Psoas muscle (tissue), 8 donors: Measurements from ENCODE around the gene SEPHS1. TPM values are rescaled to one million over a fixed set of nuclear protein-coding genes. Genes with fewer than 3 reads are reported as not detected.
"Not testable (repeated sequence)": the region's sequence is repeated elsewhere in the genome, so short reads cannot be mapped to it uniquely, and the experiment has no call there.

Source experiments
- ATAC-seq, 4 donors: fragments of 200-7000 bp; cut with Tn5 transposase; one replicate each; pipeline ENCODE4 v1.9.1; 2020; ENCODE audit warnings: moderate library complexity in 3 of 4, mild to moderate bottlenecking in 2 of 4
- DNase-seq, 2 donors: peaks; one replicate each; pipeline ENCODE4 v3.0.0-alpha.2; 2020
- H3K27ac ChIP-seq: fragments of 200-600 bp; one replicate; pipeline ENCODE4 v1.8.0; 2022
- H3K27me3 ChIP-seq, 3 donors: fragments of 200-600 bp in 1 of 3; one replicate each; pipeline versions ENCODE4 v1.6.1 to v1.8.0; 2013 to 2022; ENCODE audit warnings: low read length in 2 of 3, mild to moderate bottlenecking in 2 of 3, moderate library complexity in 1 of 3; ENCODE audit not compliant: insufficient read depth in 3 of 3
- H3K36me3 ChIP-seq, 2 donors: fragments of 200-600 bp in 1 of 2; one replicate each; pipeline versions ENCODE4 v1.6.1 to v1.8.0; 2013 to 2022; ENCODE audit warnings: low read depth in 1 of 2, mild to moderate bottlenecking in 1 of 2, moderate library complexity in 1 of 2; ENCODE audit not compliant: insufficient read depth in 1 of 2
- H3K4me1 ChIP-seq: fragments of 200-600 bp; one replicate; pipeline ENCODE4 v1.8.0; 2022
- H3K4me3 ChIP-seq: fragments of 200-600 bp; one replicate; pipeline ENCODE4 v1.8.0; 2022; ENCODE audit warnings: mild to moderate bottlenecking
- H3K9me3 ChIP-seq: fragments of 200-600 bp; one replicate; pipeline ENCODE4 v1.8.0; 2022
- WGBS, 3 donors: extraction: QIAGEN DNeasy Blood & Tissue Kit; methylation state at CpG; one replicate each; pipeline versions ENCODE4 v1.1.6 to v1.1.7; 2013; 5-methylcytosine and 5-hydroxymethylcytosine counted together
- intact Hi-C, 2 donors: fragments of 100-400 bp; cut with DNase I; formaldehyde crosslinking; loops; one replicate each; pipeline versions ENCODE4 v1.11.0 to v1.14.2; 2022
- polyA plus RNA-seq, 3 donors: library from polyadenylated mRNA; stranded (reverse); fragments of 200-250 nt; gene quantifications; one replicate each; pipeline ENCODE4 v1.2.3, GENCODE V29; 2013
- total RNA-seq, 4 donors: library from RNA; stranded (reverse); fragmentation: NEBNext Ultra II Directional in 2 of 4; extraction: Animal tissue kit (Norgen Biotek cat#: 25700) in 2 of 4; gene quantifications; one replicate each; pipeline versions ENCODE4 v1.2.1 to v1.2.4, GENCODE V29; 2021 to 2023
- TF ChIP-seq, protein P1 (sequence below): fragments of 200-600 bp; IDR thresholded peaks from one replicate; pipeline ENCODE4 v1.8.0; 2022; ENCODE audit warnings: antibody characterized with exemption
- donor health status: healthy with polysubstance abuse.
- donor health status: DM: no; HTN: no; CAD: no; lungs with moderate emphysema.
- donor health status: Bipolar disorder and iron deficiency.
- donor health status: healthy.
- donor health status: DM: yes; HTN: yes; CAD: no.
- donor health status: DM: no; HTN: no; CAD: no.
- donor health status: DM: no; HTN: no; CAD: no.
- donor health status: DM: yes; HTN: yes; CAD: no.

SEPHS1 gene
- total and polyA plus RNA-seq, 7 donors: 25.1 to 61.0 (median 27.1) TPM

GRCh38 chr10:13294784-13295183 lies 53.3 kb downstream of the SEPHS1 start:
- Histone ChIP-seq H3K36me3 (peaks cover 4 to 59% of the 10 kb centered on the region in 2 donors), H3K27me3 (no peaks in the 10 kb centered on the region), H3K9me3 (no peaks in the 10 kb centered on the region), H3K27ac (no peak overlapping the region), H3K4me1 (no peaks in the 10 kb centered on the region), H3K4me3 (no peak overlapping the region)
- WGBS, 3 donors: 86 to 94% (median 91%) methylated on average over 2 of the region's 2 CpGs
- no peak for ATAC-seq
- DNase-seq: no peak
- TF ChIP-seq, protein P1, sequence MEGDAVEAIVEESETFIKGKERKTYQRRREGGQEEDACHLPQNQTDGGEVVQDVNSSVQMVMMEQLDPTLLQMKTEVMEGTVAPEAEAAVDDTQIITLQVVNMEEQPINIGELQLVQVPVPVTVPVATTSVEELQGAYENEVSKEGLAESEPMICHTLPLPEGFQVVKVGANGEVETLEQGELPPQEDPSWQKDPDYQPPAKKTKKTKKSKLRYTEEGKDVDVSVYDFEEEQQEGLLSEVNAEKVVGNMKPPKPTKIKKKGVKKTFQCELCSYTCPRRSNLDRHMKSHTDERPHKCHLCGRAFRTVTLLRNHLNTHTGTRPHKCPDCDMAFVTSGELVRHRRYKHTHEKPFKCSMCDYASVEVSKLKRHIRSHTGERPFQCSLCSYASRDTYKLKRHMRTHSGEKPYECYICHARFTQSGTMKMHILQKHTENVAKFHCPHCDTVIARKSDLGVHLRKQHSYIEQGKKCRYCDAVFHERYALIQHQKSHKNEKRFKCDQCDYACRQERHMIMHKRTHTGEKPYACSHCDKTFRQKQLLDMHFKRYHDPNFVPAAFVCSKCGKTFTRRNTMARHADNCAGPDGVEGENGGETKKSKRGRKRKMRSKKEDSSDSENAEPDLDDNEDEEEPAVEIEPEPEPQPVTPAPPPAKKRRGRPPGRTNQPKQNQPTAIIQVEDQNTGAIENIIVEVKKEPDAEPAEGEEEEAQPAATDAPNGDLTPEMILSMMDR: no peak
- intact Hi-C loops: no loop called here

DNA sequence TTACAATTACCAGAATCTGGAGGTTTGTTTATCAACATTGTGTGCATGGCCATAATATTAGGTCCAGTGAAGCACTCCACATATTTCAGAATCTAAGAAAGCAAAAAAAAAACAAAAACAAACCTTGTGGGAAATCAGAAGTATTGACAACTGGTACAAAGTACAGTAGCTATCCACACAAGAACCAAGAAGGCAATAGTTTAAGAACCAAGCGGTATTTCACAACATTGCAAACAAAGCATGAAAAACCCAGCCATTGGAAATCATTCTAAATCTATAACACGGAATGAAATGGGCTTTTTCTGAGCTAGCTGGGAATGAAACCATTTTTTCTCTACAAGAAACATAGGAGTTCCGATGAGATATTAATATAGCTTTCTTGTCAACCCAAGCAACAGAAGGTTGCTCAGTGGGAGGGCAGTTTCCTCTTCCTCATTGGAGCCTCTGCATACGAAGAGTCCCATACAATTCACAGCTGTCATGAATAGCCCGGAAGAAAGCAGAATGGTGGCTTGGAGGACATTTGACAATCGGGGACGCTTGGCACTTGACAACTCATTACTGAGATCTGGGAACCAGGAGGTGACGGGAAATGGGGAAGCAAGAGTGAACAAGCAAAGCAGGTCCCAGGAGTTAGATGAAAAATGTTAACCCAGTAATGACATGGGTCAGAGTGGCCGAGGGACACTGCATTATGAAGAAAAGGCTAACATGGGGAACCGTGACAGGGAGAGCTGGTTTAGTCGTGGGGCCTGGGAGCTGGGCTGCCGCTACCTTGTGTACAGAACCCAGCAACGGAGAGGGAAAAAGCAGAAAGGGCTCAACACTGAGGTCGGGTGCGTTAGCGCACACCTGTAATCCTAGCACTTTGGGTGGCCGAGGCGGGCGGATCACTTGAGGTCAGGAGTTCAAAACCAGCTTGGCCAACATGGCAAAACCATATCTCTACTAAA lies 56.0 kb downstream of the SEPHS1 start:
- Histone ChIP-seq H3K9me3 (no peaks in the 10 kb centered on the region), H3K4me3 (no peak overlapping the region), H3K27me3 (no peaks in the 10 kb centered on the region), H3K27ac (no peak overlapping the region), H3K4me1 (no peaks in the 10 kb centered on the region), H3K36me3 (peaks cover 6 to 82% of the 10 kb centered on the region in 2 donors)
- ATAC-seq (no peak), DNase-seq (no peak)
- intact Hi-C loops: no loop called here
- 91 to 92% (median 91%) methylated on average over 19 of the region's 19 CpGs for WGBS, 3 donors
- TF ChIP-seq, protein P1: no peak

DNA sequence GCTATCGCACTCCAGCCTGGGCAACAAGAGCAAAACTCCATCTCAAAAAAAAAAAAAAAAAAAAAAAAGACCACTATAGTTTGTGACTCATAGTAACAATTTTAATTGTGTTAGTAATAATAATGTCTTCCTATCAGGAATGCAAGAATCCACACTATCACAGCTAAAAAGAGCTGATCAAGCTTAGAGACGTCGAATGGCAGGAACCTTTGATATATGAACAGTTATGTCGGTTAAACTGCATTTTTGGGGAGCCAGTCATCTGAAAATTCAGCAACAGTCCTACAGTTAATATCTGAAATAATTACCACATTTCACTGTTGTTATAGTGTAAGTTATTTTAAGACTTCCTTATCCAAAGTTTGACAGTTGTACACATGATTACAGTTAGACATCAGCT lies 57.0 kb downstream of the SEPHS1 start:
- WGBS, 3 donors: 92 to 95% (median 92%) methylated on average over 4 of the region's 4 CpGs
- Histone ChIP-seq H3K36me3 (peaks cover 6 to 89% of the 10 kb centered on the region in 2 donors), H3K27me3 (no peaks in the 10 kb centered on the region), H3K4me3 (no peak overlapping the region), H3K27ac (no peak overlapping the region), H3K9me3 (no peaks in the 10 kb centered on the region), H3K4me1 (no peaks in the 10 kb centered on the region)
- TF ChIP-seq, protein P1: no peak
- no peak for ATAC-seq
- intact Hi-C loops: no loop called here
- DNase-seq: no peak

DNA sequence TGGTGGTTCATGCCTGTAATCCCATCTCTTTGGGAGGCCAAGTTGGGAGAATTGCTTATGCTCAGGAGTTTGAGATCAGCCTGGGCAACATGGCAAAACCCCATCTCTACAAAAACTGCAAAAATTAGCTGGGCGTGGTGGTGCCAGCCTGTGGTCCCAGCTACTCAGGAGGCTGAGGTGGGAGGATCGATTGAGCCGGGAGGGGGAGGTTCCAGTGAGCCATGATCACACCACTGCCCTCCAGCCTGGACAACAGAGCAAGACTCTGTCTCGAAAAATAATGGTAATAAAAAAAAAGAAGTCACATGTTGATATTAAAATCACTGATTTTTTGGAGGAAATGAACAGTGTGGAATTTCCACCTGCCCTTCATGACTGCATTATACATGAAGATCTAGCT lies 64.0 kb downstream of the SEPHS1 start:
- no peaks in the 10 kb centered on the region for H3K27me3 ChIP-seq
- H3K9me3 ChIP-seq: no peaks in the 10 kb centered on the region
- H3K4me1 ChIP-seq: no peaks in the 10 kb centered on the region
- peaks cover 5 to 99% of the 10 kb centered on the region in 2 donors for H3K36me3 ChIP-seq
- WGBS, 3 donors: 93 to 98% (median 94%) methylated on average over 4 of the region's 4 CpGs
- ATAC-seq (no peak), DNase-seq (no peak)
- no peak overlapping the region for H3K4me3 ChIP-seq
- H3K27ac ChIP-seq: no peak overlapping the region
- TF ChIP-seq, protein P1: no peak
- intact Hi-C loops: no loop called here

GRCh38 chr10:13282348-13282747 lies 65.7 kb downstream of the SEPHS1 start:
- H3K4me1 ChIP-seq, H3K27me3 ChIP-seq, ATAC-seq, H3K9me3 ChIP-seq, DNase-seq, H3K4me3 ChIP-seq, H3K27ac ChIP-seq, intact Hi-C loops: not testable (repeated sequence)
- H3K36me3 ChIP-seq: peaks cover 5 to 97% of the 10 kb centered on the region in 2 donors
- 89 to 95% (median 92%) methylated on average over 6 of the region's 6 CpGs for WGBS, 3 donors
